IPS-NIHi7 (cell line): ENCODE results near the gene AAGAB.
"Not testable (repeated sequence)": the region's sequence is repeated elsewhere in the genome, so short reads cannot be mapped to it uniquely, and the experiment has no call there.

ENCODE experiments used
- DNase-seq: peaks from one replicate; pipeline ENCODE4 v3.0.0; 2012; ENCODE audit warnings: mixed read lengths; ENCODE audit errors: extremely low spot score

AAGAB gene

DNA sequence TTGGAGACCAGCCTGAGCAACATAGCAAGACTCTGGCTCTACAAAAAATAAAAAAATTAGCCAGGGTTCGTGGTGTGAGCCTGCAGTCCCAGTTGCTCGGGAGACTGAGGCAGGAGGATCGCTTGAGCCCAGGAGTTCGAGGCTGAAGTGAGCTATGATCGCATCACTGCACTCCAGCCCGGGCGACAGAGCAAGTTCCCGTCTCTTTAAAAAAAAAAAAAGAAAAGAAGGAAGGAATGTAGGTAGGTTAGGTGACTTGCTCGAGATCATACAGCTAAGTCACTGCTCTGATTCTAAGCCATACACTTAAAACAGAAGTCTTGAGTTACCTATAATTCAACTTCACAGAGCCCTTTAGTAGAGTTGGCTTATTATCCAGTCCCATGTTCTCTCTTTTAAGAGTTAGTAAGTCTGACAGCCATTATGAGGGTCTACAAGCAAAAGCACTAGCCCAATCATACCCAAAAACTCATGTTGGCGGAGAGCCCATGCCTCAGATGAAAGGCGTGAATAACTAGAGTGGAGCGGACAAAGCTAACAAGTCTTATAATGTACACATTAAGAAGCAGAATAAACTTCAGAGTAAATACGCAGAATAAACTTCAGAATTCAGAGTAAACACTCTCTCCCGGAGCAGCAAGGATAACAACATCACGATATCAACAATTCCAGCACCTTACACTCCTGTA, 768 bp downstream of the AAGAB start:
- DNase-seq, result no peak

- no peak for DNase-seq
Observed at GRCh38 chr15:67253101-67253500, 1.4 kb downstream of the AAGAB start.

- no peak for DNase-seq
Observed at GRCh38 chr15:67251318-67251717, 3.1 kb downstream of the AAGAB start.

DNA sequence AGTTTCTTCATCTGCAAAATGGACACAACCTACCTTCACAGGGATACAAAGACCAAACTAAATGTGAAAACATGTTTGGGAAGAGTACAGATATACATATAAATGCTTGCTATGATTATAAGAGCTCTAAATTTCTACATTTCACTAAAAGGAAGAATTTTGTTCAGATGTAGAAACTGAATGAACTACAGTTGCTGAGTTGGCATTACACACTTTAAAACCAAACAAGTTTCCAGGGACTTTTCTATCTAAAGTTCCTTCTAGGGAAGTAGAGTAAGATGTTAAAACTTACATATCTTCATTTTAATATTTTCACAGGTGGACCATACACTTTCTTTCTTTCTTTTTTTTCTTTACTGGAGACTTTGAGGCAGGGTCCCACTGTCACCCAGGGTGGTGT, 4.6 kb downstream of the AAGAB start:
- DNase-seq, result no peak

GRCh38 chr15:67248011-67248505, 6.4 kb downstream of the AAGAB start:
- DNase-seq, result no peak

GRCh38 chr15:67246606-67247005, 7.9 kb downstream of the AAGAB start:
- not testable (repeated sequence) for DNase-seq

GRCh38 chr15:67244971-67245478, 9.4 kb downstream of the AAGAB start:
- DNase-seq, result no peak

GRCh38 chr15:67242708-67243111, 11.8 kb downstream of the AAGAB start:
- DNase-seq, result no peak

- no peak for DNase-seq
Observed at GRCh38 chr15:67241132-67241855, 13.2 kb downstream of the AAGAB start.

DNA sequence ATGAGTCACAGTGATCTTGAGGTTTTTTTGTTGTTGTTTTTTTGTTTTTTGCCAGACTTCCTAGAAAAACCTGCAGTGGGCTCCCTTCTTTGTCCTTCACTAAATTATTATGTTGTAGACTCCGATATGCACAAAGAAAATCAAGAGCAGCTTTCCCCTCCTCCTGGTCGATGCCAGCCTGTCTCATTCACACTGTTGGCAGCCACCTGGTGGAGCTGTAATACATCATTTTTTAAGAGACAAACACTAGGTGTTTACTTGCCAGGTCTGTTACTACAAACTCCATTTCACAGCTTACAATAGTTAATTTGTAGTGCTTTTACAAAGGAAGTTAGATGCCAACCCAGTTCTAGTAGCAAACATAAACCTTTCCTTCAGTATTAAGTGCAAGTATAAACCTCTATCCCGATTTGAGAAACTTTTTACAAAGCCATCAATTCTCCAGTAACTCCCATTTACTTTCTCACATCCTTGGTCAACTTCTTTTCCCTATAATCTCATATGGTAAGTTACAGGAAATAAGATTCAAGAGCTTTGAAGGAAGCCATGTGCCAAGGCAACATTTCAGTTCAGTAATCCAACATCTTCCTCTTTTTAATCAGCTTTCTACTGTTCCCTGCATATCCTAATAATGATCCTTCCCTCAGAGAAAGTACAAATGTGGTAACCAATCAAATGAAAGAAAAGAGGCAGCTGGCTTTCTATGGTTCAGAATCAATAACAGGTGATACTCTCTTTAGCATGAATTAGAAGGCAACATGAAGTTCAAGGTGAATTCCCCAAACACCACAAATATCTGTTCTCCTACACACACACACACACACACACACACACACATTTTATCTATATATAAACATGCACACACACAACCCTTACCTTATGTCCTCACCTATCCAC, 14.0 kb downstream of the AAGAB start:
- DNase-seq, result peak; percentile 22

DNA sequence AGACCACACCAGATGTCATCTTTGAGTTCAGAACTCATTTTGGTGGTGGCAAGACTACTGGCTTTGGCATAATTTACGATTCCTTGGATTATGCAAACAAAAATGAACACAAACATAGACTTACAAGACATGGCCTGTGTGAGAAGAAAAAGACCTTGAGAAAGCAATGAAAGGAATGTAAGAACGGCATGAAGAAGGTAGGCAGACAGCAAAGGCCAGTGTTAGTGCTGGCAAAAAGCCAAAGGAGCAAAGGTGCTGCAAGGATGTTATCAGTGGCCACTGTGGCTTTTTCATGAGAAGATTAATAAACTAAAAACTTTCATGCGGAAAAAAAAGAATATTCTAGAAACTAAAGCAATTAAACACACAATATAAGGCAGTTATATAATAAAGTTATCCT, 21.9 kb downstream of the AAGAB start:
- no peak for DNase-seq

GRCh38 chr15:67230504-67230903, 24.0 kb downstream of the AAGAB start:
- DNase-seq, result no peak

DNA sequence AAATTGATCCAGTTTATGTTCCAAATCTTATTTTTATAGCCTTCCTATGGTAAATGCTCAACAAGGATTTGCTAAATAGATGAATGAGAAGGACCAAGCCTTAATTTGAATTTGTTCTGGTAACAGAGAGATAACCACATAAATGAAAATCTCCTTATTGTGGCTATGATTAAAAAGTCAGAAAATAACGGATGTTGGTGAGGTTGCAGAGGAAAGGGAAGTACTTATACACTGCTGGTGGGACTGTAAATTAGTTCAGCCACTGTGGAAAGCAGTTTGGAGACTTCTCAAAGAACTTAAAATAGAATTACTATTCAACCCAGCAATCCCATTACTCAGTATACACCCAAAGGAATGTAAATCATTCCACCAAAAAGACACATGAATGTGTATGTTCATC, 26.2 kb downstream of the AAGAB start:
- DNase-seq, result no peak

DNA sequence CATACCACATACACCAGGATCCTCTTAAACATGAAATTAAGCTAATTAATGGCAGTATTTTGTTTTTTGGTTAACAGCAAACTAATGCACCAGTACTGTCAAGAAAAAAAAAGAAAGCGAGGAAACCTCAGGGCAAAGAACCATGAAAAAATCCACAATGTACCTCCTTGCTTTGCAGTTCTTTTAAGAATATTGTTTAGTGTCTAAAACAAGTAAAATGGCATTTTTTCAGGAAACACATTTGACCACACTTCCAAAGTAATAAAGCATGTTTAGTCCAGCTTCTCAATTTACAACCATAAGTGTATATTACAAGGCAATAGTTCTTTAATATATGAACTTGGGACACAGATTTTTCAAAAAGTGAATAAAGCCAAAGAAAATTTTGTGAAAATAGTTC, 26.6 kb downstream of the AAGAB start:
- DNase-seq, result no peak

DNA sequence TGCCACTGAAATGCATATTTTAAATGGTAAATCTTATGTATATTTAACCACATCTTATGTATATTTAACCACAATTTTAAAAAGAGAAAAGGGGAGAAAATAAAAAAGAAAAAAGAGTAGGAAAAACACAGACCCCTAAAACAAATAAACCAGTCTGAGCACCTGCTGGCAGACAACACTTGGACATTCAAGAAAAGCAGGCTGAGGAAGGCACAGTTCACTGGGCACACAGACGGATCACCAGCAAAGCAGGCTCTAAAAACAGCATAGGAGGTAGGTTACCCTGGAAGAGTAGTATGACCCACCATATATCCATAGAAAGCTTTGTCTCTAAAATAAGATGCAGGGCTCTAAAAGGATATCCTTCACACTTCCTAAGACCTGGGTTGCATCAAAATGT, 27.0 kb downstream of the AAGAB start:
- no peak for DNase-seq

DNA sequence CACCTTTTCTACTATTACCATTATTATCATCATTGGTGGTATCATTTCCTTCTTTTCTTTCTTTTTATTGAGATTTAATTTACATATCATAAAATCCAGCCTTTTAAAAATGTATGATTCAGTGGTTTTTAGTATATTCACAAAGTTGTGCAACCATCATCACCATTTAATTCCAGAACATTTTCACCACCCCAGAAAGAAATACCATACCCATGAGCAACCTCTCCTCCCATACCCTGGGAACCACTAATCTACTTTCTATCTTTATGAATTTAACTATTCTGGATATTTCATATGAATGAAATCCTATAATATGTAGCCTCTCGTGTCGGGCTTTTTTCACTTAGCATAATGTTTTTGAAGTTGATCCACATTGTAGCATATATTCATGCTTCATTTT, 29.1 kb downstream of the AAGAB start:
- DNase-seq, result no peak

DNA sequence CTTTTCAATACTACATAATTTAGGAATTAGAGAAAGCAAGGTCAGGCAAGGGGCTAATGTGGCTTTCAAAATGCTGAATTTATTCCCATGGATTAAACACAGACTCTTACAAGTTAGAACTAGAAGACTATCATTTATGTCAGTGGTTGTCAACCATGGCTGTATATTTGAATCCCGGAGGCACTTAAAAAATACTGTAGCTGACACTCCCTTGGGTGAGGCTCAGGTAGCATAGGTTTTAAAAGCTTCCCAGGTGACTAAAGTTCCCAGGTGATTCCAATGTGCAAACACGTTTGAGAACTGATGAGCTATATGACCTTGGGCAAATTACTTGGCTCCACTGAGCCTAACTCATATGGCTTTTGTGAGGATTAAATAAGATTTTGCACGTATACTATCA, 29.6 kb downstream of the AAGAB start:
- no peak for DNase-seq

DNA sequence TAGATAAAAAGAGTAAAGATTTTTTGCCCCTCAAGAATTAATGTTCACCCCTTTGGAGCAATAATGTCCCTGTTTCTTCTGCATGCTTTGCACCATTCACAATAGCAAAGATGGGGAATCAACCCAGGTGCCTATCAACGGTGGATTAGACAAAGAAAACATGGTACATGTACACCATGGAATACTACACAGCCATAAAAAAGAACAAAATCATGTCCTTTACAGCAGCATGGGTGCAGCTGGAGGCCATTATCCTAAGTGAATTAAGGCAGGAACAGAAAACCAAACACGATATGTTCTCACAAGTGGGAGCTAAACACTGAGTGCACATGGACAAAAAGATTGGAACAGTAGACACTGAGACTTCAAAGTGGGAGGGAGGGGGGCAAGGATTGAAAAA, 35.2 kb downstream of the AAGAB start:
- DNase-seq, result no peak

DNA sequence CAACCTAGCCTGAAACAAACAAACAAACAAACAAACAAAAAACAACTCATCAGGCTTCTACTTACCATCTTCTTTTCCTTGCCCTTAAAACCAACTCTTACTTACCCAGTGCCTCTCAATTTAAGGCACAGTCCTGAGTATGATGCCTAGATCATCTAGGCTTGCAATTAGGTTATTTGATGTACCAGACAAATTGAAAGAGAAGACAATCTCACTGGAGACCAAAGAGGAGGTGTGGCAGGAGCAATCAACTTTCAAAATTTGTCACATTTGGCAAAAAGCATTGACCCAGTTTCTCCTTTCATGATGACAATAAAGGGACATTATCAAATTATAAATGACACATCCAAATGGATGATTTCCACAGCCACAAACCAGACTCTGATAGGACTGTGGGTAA, 36.0 kb downstream of the AAGAB start:
- no peak for DNase-seq

DNA sequence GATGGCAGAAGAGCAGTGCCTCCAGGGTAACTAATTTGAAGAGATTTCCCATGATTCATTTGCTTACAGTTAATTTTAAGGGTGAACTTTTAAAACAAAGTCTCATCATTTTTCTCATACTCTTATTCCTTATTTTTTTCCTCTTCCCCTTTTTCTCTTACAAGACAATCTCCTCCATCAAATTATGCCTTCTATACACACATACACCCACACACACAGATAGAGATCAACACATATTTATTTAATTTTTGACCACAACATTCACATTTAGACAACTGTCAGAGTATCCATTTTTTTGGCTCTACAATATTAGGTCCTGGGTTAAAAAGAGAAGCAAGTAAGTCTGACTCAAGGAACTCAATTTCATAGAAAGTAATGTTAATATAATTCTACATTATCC, 37.6 kb downstream of the AAGAB start:
- DNase-seq, result no peak

- no peak for DNase-seq
Observed at GRCh38 chr15:67215102-67215501, 39.4 kb downstream of the AAGAB start.

DNA sequence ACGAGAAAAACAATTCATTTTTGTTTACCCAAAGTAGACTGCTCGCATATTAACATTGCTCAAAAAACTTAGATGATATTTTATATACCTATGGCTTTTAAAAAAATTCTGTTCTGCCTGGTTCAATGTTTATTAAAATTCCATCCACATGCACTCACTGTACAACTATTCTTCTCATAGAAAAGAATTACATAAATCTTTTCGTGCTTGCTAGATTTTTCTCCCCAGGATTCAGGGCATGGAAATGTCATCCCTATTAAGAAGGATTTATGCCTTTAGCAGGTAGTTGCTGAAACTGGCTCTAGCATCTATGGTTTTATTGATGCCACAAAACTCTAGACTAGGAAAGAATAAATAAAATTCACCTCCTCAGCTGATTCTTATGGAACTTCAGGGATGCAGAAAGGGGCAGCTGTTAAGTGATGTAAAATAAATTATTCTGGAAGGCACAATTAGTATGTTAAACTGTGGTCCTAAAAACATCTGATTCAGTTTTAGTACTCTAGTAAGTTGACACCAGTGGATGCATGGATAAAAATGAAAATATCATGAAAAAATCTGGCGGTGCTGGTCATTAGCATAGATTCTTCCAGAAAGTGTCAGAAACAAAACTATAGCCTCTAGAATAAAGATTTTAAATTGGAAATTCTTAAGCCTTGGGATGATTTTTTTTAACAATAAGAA, 41.6 kb downstream of the AAGAB start:
- DNase-seq, result no peak
